A204.1 (cell line): ENCODE measurements around the gene LRRC45.

Experiments
- FAIRE-seq: peaks from 2 replicates; lab custom pipeline; 2012; peaks lifted over from hg19 to GRCh38; lab: Jason Lieb, UNC

LRRC45 gene

DNA sequence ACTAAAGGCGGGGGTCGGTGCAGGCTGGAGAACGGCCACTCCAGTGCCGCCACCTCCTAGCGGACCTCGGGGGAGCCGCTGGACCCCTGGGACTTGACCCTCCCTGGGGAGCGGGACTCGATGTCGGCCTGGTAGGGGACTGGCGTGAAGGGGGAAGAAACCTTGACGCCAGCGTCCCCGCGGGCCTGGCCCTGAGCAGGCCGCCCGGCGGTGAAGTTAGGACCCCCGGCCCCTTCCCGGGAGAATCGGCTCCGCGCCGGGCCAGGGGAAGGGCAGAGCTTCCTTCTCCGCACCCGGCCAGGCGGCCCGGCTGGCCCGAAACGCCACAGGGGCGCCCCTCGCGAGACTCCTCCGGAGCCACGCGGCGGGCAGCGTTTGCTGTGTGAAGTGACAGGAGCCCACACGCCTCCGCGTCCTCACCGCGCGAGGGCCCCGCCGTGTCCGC lies 42.1 kb downstream of the LRRC45 start:
- FAIRE-seq = no peak

DNA sequence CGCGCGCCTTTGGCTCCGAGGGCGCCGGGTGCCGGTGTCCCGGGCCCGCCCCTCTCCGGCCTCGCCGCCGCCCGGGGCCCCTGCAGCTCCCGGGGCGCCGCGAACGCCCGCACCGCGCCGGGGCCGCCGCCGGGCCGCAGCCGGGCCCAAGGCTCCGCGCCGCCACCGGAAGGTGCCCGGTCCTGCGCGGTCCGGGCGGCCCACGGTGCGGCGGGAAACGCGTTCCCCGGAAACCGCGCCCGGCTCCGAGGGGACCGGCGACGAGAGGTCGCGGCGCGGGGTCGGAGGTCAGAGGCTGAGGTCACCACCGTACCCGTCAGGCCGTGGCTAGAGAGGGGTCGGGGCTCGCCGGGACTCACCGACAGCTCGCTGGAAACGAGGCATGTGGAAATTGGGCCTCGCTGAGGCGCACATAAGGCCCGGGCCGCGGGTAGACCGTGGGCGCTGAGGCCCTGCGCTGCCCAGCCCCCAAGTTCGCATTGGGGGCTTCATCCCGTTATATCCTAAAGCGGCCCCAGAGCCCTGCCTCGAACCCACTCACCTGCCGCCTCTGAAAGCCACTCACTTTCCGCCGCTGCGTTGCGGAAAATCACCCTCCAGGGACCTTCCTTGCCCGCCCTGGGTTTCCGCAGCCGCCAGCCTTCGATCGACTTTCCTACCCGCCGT lies 42.7 kb downstream of the LRRC45 start, which contains the start of gene DUS1L:
DUS1L (minus strand) TSS at position 167 of the 666 bp plus-strand sequence. CDS start 745 bp downstream, outside the sequence.
- FAIRE-seq = no peak

GRCh38 chr17:82070611-82071010 lies 47.5 kb downstream of the LRRC45 start:
- no peak for FAIRE-seq

GRCh38 chr17:82072827-82073226 lies 49.7 kb downstream of the LRRC45 start:
- FAIRE-seq = no peak

GRCh38 chr17:82073446-82073845 lies 50.3 kb downstream of the LRRC45 start:
- FAIRE-seq = no peak

DNA sequence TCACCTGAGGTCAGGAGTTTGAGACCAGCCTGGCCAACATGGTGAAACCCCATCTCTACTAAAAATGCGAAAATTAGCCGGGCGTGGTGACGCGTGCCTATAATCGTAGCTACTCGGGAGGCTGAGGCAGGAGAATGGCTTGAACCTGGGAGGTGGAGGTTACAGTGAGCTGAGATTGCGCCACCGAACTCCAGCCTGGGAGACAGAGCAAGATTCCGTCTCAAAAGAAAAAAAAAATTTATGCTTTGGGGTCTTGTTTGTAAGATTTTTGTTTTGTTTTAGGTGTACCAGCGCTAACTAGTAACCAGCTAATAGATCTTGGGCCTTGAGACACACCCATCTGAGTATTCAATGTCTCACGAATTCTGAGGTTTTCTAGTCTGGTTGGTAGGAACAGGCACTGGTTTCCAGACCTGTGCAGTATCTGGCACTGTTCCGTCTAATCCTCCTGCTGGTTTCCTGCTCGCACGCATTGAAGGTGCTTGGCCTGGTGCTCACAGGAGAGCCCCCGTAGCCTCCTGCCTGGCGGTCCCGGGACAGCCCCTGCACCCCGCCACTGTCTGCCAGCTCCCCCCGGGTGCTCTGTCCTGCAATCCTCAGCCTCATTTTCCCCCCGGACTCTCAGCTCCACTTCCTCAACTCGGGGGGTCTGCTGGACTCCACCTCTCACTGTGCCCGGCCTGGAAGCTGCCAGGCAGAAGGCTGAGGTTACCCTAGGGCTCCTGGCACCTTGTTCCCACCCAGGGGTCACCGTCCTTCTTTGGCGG lies 53.1 kb downstream of the LRRC45 start:
- FAIRE-seq = no peak

GRCh38 chr17:82076785-82077591 lies 53.9 kb downstream of the LRRC45 start:
- no peak for FAIRE-seq

DNA sequence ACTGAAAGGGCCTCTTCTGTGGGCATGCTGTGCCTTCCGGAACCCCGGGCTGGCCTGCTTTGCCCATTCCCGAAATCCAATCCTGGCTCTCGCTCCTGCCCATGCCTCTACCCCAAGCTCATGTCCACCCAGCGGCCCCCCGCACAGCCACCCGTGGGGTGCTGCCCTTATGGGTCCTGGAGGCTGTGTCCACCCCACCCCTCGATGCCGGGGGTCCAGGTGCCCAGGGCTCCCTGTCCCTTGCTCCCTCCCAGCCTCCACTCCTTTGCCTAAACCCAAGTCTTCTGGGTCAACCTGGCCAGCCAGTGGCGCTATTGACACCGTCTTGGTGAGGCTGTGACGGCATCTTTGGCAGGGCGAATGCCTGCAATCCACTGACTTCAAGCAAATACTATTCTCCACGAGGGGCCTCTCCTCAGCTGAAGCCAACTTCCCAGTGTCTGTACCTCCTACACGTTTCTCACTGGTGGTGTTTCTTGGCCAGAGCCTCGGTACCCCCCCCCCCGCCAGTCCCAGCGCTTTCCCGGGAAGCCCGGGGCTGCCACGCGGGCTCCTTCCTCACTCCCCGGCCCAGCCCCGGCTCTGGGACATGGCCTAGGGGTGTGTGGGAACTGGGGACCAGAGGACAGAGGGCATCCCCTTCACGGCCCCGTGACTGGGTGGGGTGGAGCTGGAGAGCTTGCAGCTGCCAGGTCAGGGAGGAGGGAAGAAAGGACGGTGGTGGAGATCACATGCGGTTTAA lies 54.7 kb downstream of the LRRC45 start:
- no peak for FAIRE-seq

DNA sequence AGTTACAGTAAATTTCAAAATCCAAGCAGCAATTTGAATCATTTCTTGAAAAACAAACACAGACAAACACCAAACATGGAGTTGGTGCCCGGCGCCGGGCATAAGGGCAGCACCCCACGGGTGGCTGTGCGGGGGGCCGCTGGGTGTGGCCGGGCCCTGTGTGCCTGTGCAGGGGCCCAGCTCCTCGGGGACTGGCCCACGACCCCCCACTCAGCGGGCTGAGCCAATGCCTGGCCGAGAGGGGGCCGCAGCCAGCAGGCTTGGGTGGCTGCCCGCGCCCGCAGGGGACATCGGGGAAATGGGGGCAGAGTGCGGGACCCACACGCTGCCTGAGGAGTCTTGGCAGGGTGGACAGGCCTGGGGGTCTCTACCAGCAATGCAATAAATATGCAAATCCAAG lies 55.3 kb downstream of the LRRC45 start:
- no peak for FAIRE-seq

DNA sequence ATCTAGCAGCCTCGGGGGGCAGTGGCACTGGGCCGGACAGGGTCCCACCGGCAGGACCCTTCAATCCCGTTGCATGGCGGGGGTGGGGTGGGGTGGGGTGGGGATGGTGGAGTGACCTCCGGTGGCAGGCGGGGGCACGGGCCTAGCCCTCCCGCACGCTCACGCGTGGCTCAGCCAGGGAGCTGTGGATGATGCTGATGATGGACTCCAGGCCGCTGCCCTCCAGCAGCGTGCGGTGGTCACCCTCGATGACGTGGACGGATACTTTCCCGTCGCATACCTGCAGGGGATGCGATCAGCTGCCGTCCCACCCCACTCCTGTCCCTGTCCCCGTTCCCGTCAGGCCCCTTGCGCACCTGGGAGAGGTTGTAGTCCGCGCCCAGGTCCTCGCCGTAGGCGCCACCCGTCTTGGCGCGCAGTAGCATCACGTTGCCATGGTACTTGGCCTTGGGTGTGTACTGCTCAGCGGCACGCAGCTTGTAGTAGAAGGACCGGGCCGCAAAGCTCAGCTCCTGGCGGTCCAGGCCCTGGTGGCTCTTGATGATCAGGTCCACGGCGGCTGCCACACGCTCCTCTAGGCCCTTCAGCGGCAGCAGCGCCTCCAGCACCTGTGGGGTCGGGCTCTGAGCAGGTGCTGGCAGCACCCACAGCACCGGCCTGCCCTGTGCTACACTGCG lies 56.0 kb downstream of the LRRC45 start:
- FAIRE-seq = no peak

GRCh38 chr17:82080048-82080788 lies 57.1 kb downstream of the LRRC45 start:
- FAIRE-seq = no peak
